Measurements from ENCODE around the gene RASSF1.
"Not testable (repeated sequence)": the region's sequence is repeated elsewhere in the genome, so short reads cannot be mapped to it uniquely, and the experiment has no call there.

The RASSF1 gene

DNA sequence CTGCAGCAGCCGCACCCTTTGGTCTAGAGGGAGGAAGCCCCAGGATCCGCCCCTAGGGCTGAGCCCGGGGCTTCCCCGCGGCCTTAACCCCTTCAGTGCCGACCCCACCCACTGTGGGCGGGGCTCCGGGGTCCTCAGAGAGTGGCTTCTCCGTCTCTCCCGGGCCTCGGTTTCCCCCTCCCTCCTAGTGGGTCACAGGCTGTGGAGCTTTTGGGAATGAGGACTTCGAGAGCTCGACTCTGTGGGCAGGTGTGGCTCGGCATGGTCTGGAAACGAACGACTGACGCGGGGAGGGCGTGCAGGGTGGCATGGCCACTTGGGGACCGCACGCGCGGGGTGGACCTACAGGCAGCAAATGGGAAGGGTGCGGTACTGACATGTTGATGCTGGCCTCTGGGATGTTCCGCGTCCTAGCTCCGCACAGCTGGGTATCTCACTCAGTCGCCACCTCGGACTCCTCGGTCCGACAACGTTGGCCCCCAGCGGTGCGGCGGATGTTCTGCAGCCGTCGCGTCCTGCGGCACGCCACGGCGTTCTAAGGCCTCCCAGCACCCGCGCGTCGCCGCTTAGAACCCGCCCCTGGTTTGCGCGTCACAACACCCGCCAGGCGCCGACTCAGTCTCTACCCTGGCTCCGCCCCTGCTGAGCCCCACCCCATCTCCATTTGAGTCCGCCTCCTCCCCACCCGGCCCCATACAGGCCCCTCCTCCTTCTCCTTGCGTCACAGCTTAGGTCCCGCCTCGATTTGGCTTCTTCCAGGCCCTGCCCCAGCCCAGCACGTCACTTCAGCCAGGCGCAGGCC, 41.6 kb downstream of the RASSF1 start, which contains the start of the genes HYAL3 and NAA80:
TSS of gene HYAL3 (minus strand) at position 570 of the 802 bp plus-strand sequence. CDS start 3,803 bp downstream, outside the sequence.
TSS of gene NAA80 (minus strand) at position 570 of the 802 bp plus-strand sequence. CDS start 1,942 bp downstream, outside the sequence.
- DNase-seq = peak; percentile 99

DNA sequence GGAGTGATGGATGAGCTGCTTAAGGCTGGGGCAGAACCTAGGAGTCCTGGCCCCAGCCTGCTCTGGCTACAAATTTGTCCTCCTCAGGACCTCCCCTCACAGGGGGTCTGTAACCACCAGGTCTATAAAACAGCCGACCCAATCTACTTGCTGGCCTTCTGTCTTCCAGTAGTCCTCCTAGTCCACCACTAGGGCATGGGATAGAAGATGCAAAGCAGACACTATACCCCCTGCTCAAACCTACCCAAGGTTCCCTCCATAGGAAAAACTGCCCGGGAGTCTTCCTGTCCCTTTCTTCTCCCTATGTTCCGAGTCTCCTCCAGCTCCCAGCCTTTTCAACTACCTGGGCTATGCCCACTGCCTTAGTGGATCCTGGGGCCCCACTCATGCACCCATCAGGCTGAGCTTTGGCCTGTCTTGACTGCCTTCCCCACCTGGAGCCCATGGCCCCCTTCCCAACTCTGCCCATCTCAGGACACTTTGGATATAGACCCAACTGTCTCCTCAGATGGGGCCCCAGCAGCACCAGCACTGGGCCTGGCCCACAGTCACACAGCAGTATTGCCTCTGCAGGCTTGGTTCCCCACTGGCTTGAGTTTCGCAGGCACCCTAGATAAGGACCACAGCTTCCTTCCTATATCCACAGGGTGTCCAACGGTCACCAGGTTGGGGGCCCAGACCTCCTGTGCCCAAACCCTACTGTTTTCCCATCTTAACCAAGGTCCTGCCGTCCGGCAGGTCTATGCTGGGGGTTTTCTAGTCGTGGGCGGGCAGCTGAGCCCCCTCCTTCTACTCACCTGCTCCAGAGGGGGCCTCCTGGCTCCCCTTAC, 42.5 kb downstream of the RASSF1 start:
- DNase-seq = peak; percentile 72

- DNase-seq = peak; percentile 69
Measured at GRCh38 chr3:50297384-50297775, 43.3 kb downstream of the RASSF1 start.

GRCh38 chr3:50296721-50297383, 43.8 kb downstream of the RASSF1 start:
- DNase-seq = no peak

DNA sequence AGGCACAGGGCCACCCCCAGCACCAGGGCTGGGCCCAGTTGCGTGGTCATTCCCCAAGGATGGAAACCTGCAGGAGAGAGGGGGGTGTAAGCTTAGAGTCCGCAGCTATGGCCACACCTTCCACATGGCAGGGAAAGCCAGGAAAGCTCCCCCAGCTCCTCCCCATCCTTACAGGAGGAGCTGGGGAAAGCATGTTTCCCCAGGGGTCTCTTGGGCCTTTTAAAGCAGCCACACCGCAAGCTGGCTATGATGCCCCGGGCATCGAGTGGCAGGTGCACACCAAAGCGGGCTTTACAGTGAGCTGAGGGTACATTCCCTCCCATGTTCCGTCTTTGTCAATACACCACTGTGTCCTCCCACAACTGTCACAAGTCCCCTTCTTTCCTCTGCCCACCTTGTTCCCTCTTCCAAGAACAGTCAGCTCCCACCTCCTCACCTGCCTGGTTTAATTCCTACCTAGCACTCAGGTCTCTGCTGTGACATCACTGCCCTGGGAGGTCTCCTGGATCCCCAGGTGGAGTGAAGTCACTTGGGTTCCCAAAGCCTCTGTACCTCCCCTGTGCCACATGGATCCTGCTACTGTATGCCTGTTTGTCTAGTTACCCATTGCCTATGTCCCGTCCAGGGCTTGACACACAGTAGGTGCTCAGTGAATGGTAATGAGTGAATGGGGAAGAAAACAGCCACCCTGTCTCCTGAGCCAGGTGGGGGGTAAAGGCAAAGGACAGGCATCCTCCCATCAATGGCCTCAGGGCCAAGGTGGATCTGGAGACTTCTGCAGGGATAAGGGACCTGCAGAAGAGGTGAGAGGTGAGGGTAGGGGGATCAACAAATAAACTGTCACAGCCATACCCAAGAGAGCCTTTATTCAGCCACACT, 44.8 kb downstream of the RASSF1 start:
- no peak for DNase-seq

DNA sequence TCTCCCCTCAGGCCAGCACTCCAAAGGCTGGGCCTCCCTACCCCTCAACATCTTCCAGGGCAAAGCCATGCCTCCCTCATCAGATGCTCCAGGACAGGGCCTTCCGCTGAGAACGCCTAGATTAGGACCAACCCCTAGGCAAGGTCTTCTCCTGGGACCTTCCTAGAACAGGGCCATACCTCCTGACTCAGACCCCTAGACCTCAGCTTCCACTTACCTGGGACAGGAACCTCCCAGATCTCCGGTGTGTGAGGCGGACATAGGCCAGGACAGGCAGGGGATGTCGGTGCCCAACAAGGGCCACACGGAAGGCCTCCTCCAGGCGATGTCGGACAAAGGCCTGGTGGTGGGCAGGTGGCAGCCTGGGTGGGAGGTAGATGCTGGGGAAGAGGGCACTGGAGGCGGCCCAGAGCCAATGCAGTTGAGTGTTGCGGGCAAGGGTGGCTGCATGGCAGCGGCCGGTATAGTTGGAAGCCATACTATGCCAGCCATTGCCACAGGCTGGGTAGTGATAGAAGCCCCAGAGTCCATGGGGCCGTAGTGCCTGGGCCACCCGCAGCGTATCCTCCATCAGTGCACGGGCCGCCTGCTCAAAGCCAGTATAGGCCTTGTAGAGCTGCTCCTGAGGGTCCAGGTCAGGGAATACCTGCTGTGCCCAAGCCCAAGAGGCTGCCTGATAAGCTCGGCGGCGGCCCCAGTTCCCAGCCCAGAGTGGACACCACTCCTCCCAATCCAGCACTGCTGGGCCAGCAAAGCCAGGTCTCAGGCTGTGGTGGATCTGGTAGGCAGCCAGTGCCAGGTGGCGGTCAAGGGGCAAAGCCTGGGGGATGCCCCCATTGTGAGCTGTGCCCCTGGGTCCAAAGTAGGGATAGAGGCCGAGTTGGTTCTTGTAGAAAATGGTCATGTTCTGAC, 45.9 kb downstream of the RASSF1 start:
- DNase-seq = no peak

DNA sequence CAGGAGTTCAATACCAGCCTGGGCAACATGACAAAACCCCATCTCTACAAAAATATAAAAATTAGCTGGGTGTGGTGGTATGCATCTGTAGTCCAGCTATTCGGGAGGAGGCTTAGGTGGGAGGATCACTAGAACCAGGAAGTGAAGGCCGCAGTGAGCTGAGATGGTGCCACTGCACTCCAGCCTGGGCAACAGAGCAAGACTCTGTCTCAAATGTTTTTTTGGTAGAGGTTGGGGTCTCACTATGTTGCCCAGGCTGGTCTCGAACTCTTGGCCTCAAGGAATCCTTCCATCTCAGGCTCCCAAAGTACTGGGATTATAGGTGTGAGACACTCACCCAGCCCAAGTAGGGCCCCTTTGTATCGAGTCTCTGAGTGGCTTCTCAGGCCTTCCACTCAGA, 46.5 kb downstream of the RASSF1 start:
- DNase-seq = no peak

GRCh38 chr3:50293079-50293801, 47.4 kb downstream of the RASSF1 start:
- no peak for DNase-seq

- peak; percentile 99 for DNase-seq
Measured at GRCh38 chr3:50292159-50293078, 48.2 kb downstream of the RASSF1 start, which contains the start of gene IFRD2. Gene IFRD2, minus strand, starts transcription at chr3:50292429. Its CDS starts 155 bp downstream, at chr3:50292274.

DNA sequence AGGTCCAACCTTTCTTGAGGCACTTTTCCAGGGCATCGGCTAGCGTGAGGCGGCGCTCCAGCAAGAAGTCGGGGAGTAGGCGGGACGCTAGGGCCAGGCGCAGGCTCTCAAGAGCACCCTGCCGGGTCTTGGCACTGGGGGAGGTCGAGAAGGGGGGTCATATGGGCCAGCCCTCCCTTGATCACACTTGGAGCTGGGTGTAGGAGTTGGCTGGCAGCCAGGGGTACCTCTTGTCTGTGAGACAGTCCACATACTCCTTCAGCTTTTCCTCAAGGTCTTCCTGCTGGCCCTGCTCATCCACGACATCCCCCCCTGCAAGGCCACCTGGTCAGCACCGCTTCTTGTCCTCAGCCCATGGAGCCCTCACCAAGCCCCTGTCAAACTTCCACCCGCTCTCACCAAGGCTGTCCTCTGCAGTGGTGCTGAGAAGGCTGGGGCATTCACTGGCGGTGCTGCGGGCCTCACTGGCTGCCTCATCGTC, 50.4 kb downstream of the RASSF1 start:
- no peak for DNase-seq

- DNase-seq = no peak
Measured at GRCh38 chr3:50289130-50289529, 51.5 kb downstream of the RASSF1 start.

DNA sequence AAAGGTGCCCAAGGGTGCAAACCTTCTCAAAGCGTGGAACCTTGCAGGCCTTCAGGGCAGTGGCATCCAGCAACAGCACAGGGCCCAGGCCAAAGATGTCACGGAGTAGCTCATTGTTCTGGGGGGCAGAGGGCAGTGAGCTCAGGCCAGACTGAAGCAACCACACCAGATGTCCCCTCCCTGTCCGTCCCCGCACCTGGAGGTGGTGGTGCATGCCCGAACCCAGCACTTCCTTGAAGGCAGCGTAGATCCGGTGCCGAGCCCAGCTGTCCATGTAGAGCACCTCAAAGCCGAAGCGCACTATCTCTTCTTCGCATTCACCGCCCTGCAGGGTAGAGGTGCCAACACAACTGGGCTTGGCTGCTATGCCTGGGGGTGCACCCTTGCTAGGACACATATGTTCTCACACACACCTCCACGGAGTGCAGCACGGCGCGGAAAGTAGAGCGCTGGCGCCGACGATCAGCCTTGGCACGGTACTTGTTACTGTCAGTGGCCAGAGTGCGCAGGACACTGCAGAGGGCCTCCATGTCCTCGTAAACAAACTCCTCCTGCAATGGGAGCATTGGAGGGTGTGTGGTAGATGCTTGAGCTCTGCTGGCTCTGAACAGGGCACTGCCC, 52.1 kb downstream of the RASSF1 start:
- DNase-seq = no peak

GRCh38 chr3:50287262-50287661, 53.4 kb downstream of the RASSF1 start:
- DNase-seq = no peak

- DNase-seq = no peak
Measured at GRCh38 chr3:50286322-50287227, 54.1 kb downstream of the RASSF1 start.

DNA sequence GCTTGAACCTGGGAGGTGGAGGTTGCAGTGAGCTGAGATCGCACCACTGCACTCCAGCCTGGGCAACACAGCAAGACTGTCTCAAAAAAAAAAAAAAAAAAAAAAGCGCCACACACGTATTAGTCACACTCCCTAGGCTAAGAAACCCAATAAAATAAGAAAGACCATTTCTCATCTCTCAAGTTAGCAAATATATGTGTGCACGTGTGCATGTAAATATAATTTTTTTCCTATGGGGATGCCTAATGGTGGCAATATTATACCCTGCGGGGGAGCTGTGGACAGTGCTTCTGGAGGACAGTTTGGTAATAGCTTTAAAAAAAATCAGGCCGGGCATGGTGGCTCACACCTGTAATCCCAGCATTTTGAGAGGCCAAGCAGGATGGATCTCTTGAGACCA, 56.5 kb downstream of the RASSF1 start:
- not testable (repeated sequence) for DNase-seq

Measured in hematopoietic multipotent progenitor cell treated with erythropoietin and hydrocortisone succinate and interleukin-3 and kit ligand, for 6 days (in vitro differentiated cells).